GM18909 (cell line): ENCODE results near the gene MAN1B1.

ENCODE experiments used
- ATAC-seq: cut with Tn5 transposase; IDR thresholded peaks from one replicate; pipeline ENCODE4 v1.9.1; 2021; ENCODE audit warnings: mild to moderate bottlenecking; ENCODE audit not compliant: unreplicated experiment, poor library complexity

Gene MAN1B1

DNA sequence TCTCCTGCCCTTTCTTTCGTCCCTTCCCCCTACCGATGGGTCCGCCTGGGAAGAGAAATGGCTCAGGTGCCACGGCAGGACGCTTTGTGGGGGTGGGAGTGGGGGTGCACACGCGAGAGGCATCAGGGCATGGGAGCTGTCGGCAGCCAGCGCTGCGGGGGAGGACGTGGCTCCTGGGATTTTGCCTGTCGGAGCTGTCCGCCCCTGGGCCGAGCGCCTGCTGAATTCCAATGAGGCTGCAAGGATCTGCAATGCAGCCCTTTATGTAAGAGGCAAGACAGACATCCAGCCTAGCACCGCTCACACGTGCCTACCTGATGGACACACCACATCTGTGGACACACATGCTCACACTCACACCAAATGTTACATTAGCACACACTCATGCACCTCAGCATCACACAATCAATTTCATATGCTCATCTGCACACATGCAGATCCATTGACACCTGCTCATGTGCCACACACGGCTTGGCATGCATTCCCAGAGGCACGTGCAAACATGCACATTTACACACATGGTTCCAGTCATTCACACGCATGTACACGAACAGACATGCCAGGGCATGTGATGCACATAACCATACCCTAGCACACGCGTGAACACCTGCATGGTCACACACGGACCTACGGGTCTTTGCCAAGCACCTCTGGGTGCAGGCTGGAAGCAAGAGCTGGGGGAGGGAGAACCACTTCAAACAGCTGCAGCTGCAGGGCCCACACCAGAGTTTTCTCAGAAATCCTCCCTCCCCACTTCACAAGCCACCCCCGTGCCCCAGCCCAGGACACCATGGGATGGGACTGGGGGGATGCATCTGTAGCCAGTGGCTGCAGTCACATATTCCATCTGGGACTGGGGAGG lies 53.6 kb downstream of the MAN1B1 start:
- no peak for ATAC-seq

DNA sequence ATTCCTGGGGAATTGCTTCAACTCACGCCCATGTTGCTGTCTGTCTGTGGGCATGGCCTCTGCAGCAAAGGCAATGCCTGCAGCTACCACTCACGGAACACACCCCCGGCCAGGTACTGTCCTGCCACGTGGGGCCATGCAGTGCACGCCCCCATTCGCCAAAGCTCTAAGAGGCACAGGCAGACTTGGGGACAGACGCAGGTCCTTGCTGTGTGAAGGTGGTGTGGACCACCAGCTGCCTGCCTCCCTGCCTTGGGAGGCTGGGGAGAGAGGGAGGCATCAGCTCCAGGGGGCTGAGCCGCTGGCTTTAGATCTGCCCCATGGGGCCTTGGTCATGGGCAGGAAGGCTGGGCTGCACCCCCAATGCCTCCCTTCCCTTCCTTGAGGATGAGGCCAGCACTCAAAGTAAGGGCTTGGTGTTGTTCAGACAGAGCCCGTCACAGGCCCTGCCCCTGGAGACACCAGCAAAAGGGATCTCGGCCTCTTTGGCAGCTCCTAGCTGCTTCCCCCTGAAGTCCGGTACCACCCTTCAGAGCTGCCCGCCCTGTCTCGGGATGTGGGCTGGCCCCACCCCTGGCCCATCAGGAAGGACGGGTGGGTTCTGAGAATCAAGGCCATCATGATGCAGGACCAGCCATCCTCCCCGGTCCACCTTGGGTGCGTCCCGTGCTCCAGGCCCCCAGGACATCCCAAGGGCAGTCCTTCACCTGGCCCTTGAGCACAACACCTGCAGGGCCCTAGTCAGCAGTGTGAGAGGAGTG lies 54.4 kb downstream of the MAN1B1 start:
- no peak for ATAC-seq

DNA sequence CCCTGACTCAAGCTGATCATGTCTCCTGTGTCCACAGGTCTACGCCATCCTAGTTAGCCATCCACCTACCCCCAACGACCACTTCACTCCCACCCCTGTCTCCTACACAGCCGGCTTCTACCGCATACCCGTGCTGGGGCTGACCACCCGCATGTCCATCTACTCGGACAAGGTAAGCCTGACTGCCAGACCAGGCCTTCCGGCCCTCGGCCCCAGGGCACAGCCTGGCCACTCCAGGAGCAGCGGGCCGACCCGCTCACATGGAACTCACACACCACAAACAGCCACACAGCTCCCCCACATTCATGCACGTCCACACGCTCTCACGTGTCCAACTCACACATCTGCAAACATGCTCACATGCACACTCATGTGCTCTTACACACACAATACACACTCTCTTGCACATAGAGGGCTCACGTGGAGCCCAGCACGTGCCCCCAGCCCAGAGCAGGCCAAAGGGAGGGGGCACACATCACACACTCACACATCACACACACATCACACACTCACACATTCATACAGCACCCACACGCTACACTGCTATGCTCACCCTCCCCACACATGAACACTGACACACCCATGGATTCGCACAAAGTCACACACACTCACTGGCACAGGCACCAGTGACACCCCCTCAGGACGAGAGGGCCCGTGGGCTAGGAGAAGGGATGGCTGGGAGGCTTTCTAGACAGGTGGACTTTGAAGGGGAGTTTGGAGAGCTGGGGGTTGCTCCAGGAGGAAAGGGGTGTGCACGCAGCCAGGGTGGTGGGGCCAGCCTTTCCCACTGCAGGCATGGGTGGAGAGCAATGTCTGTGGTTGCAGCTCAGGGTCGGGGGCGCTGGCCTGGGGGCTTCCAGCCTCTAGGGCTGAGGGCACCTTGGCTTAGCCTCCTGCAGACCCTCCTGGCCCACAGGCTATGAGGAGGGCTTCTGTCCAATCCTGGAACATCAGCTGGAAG lies 55.5 kb downstream of the MAN1B1 start:
- no peak for ATAC-seq

DNA sequence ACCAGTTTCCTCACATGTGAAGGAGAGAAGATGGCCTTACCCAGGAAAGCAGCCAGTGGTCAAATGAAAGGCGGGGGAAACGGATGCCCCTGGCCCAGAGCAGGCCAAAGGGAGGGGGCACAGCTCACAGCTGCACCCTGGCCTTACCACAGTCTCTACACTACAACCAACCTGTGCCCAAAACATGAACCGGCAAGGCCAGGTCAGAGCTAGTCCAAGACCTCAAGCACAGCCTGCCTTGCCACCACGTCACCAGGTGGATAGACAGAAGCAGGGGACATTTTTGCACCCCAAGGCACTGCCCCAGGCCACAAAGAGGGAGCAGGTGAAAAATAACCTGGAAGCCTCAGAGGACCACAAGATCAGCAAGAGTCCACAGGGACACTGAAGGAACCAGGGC lies 56.7 kb downstream of the MAN1B1 start:
- ATAC-seq = no peak

DNA sequence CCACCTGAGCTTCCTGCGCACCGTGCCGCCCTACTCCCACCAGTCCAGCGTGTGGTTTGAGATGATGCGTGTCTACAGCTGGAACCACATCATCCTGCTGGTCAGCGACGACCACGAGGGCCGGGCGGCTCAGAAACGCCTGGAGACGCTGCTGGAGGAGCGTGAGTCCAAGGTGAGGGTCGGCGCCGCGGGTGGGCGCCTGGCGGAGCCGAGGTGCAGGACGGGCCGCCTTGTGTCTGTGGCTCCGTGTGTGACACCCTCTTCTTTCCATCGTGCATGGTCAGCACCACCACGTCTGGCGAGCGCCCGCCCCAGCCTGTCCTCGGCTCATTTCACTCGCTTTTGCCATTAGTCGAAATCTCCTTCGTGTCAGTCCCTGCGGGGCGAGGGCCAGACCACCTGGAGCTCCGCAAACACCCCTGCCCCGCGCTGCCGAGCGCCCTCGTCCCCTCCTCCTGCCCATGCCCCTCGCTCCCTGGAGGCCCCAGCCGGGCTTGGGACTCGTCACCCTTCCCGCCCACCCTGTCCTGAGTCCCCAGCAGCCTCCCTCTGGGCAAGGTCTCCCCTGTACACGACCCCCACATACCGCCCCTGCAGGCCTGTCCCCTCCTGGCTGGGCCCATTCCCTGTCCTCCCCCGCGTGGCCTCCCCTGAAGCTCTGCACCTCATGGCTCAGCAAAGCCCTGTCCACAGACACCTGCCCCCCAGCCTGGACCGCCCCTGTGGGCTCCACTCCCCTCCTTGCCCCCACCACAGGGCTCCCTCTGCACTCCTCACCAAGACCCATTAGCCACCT lies 59.1 kb downstream of the MAN1B1 start:
- no peak for ATAC-seq

DNA sequence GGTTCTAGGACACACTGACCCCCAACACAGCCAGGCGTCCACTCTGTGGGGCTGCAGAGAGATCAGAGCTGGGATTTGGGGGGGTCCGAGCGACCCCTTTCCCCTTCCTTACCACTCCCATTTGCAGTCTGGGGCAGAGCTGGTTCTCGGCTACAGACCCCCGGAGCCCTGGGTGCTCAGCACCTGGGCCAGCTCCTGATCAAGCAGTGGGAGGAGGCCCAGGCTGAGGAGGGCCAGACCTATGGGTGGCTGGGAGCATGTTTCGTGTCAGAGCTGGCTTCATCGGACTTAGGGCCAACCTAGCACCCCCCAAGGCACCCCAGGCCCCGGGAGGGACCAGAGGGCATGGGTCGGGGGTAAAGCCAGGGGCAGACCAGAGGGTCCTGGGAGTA lies 59.7 kb downstream of the MAN1B1 start:
- ATAC-seq = no peak

DNA sequence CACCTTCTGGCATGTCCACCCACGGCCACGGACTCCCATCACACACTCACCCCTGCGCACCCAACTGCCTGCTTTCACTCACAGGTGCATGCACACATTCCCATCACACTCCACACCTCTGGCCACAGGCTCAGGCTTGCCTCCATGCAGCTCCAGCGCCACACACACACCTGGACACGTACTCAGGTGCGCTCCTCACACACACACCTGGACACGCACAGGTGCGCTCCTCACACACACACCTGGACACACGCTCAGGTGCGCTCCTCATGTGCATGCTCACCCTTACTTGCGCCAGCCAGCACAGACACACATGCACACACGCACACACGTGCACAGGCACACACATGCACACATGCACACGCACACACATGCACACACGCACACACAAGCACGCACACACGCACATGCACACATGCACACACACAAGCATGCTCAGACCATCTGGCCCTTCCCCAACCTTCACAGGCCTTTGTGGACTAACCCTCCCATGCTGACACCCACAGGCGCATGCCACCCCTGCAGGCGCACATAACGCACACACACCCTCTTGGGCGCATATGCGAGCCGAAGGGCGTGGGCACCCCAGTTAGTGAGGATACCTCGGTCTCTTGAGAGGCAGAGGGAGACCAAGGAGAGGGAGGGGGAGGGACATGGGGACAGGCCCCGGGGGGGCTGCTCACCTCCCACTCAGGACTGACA lies 60.5 kb downstream of the MAN1B1 start:
- no peak for ATAC-seq

DNA sequence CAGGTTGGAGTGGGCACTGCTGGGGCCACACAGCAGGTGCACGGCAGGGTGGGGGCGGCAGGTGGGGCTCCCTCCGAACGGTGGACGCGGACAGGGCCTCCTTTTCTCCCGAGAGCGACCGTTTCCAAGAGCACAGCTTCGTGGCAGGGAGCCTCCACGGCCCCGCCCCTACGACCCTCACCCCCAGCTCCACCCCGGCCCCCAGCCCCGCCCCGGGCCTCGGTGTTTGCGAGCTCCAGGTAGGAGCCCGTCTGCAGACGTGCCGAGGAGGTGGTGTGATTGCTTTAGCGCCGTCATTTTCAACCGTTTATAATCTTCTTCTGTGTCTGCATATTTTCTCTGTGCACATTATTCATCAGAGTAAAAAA lies 61.0 kb downstream of the MAN1B1 start:
- ATAC-seq = no peak

DNA sequence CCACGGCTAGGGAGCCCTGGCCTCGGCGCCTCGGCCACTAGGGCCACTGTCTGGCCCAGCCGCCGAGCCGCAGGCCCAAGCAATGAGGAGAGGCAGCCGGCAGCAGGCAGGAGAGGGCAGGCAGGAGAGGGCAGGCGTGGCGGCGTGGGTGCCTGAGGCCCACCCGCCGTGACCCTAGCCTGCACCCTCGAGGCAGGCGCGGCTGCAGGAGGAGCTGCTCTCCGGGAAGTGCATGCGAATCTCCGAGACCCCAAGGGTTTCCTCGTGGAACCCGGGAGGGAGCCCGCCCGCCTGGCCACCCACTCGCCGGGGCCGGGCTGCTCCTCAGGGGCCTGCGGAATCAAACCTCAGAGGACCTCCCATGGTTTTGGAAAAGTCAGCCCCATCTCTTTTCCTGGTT lies 61.5 kb downstream of the MAN1B1 start:
- ATAC-seq = no peak

DNA sequence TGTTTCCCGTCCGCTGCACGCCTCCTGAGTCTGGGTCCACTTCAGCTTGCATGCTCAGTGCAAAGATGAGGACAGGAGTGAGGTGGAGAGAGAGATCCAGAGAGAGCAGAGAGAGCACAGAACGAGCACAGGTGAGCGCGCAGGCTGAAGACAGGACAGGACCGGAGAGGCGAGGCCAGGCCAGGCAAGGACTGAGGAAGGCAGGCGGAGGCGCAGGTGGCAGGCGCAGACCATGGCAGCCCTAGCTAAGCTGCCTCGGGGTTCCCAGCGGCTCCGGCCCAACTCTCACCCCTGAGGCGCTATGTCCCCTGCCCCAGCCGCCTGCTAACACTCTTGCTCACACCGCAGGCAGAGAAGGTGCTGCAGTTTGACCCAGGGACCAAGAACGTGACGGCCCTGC lies 61.9 kb downstream of the MAN1B1 start:
- ATAC-seq = no peak

DNA sequence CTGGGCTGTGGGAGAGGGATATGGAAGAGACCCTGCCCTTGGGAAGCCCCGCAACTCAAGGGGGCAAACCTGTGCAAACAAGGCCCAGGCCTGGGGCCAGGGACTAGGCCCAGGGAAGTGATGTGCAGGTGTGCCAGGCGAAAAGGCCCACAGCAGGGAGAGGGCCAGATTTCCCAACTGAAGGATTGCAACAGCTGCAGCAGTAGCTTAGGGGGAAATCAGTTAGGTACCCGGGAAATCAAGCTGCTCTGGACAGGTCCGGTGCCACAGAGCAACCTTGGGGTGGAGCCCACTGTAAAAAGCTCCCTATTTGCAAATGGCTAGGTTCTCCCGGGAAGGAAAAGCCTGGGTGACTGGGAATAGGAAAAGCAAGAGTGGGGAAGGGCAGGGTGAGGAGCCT lies 62.6 kb downstream of the MAN1B1 start:
- no peak for ATAC-seq

DNA sequence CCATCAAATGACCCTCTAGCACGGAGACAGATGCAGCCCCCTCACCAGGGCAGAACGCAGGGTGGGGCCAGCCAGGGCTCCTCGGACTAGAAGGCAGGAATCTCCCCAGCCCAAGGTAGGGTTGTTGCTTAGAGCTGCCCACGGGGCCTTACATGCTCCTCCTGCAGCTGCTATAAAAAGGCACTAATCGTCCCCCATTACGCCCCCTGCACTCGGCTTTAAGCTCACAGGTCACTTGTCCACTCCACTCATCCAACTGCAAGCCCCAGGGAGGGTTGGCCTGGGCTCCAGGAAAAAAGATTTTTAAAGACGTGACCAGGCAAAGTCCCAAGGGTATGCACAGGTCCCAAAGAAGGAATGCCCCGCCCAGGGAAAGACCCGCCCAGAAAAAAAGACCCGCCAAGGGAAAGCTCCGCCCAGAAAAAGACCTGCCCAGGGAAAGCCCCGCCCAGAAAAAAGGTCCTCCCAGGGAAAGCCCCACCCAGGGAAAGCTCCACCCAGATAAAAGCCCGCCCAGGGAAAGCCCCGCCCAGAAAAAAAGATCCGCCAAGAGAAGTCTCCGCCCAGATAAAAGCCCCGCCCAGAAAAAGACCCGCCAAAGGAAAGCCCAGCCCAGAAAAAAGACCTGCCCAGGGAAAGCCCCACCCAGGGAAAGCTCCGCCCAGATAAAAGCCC lies 63.3 kb downstream of the MAN1B1 start:
- no peak for ATAC-seq

DNA sequence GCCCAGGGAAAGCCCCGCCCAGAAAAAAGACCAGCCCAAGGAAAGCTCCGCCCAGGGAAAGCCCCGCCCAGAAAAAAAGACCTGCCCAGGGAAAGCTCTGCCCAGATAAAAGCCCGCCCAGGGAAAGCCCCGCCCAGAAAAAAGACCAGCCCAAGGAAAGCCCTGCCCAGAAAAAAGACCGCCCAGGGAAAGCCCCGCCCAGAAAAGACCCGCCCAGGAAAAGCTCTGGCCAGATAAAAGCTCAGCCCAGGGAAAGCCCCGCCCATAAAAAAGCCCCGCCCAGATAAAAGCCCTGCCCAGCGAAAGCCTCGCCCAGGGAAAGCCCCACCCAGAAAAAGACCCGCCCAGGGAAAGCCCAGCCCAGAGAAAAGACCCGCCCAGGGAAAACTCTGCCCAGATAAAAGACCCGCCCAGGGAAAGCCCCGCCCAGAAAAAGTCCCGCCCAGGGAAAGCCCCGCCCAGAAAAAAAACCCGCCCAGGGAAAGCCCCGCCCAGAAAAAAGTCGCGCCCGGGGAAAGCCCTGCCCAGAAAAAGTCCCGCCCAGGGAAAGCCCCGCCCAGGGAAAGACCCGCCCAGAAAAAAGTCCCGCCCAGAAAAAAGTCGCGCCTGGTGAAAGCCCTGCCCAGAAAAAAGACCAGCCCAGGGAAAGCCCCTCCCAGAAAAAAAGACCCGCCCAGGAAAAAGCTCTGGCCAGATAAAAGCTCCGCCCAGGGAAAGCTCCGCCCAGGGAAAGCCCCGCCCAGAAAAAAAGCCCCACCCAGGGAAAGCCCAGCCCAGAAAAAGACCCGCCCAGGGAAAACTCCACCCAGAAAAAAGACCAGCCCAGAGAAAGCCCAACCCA lies 64.1 kb downstream of the MAN1B1 start:
- peak; percentile 60 for ATAC-seq

DNA sequence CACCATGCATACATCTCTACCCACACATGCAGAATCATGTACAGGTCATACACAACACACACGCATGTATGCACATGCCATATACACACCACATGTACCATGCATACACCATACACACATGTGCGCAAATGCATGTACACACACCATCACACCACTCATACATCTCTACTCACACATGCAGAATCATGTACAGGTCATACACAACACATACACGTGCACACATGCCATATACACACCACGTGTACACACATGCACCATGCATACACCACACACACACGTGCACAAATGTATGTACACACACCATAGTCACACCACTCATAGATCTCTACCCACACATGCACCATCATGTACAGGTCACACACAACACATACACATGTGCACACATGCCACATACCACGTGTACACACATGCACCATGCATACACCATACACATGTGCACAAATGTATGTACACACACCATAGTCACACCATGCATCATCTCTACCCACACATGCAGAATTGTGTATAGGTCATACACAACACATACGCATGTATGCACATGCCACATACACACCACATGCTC lies 66.1 kb downstream of the MAN1B1 start:
- no peak for ATAC-seq

DNA sequence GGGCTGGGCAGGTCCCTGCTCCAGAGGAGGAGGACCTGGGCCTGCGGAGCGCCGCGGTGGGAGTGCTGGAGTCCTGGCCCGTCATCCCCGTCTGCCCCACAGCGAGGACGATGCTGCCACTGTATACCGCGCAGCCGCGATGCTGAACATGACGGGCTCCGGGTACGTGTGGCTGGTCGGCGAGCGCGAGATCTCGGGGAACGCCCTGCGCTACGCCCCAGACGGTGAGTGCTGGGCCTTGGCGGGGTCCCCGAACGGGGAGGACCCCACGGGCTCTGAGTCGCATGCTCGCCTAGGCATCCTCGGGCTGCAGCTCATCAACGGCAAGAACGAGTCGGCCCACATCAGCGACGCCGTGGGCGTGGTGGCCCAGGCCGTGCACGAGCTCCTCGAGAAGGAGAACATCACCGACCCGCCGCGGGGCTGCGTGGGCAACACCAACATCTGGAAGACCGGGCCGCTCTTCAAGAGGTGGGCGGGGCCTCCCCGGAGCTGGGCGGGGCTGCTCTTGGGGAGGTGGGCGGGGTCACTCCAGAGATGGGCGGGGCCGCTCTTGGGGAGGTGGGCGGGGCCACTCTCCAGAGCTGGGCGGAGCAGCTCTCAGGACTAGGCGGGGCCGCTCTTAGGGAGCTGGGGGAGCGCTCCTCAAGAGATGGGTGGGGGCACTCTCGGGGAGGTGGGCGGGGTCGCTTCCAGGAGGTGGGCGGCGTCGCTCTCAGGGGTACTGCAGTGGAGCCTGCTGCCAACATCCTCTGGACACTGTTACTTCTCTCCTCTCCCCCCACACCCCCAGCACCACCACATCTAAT lies 70.0 kb downstream of the MAN1B1 start:
- no peak for ATAC-seq

DNA sequence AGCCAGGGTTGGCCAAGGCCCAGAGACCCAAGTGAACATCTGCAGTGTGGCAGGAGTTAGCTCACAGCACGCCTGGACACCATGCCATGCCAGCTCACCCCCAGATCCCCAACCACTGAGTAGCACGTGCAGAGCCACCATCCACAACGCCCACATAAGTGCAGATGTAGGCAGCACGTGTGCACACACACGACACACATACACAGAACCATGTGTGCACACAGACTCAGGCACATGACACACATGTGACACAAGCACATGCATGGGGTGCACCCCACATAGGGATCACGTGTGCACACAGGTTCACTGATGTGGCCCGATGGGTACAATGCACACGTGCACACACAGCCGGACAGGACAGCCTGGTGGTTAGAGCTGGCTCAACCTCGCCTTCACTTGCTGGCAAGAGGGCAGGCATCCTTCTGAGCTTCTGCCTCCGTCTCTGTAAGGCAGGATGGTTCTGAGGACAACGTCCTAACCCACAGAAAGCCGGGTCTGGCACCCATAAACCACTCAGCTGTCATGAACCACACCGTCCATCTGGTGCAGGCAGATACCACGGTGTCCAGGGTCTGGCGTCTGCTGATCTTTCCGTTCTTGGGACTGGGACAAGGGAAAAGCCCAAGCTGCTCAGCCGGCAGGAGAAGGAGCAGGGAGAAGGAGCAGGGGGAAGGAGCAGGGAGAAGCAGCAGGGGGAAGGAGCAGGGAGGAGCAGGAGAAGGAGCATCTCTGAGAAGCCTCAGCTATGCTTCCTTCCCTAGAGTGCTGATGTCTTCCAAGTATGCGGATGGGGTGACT lies 71.0 kb downstream of the MAN1B1 start:
- ATAC-seq = no peak
